ENCODE measurements around the gene MYH7B. TPM values are rescaled to one million over a fixed set of nuclear protein-coding genes. Genes with fewer than 3 reads are reported as not detected.

Gene MYH7B
- total RNA-seq, 2 donors from 2014 or later = 0.69 to 1.5 TPM

DNA sequence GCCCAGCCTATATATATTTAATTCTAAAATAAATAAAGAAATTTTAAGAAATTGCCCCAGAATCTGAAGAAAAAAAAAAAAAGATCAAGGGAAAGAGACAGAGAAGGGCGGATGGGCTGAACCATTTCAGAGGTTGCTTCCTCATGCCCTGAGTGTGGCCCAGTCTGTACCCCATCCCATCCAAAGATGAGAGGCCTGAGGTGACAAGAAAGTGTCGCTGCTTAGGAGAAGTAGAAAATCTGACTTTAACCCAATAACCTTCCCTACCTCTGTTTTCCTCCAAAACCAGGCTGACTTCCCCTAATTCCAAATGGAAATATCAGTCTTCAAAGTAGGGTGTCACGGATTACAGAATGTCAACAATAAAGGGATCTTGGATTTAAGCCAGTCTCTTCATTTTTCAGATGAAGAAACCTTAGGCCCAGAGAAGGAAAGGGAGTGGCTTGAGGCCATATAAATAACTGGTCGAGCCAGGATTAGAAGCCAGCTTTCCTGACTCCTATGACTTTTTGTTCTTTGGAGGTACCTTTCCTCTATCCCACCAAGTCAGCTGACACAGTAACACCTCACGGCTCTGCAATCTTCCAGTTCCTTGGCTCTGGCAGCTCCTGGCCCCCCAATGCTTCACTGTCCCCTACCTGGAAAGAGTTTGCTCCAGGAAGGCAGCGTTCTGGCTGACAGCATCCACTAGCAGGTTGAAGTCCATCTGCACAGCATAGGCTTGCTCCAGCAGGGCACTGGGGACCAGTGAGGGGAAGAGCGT lies 10.2 kb upstream of the MYH7B start:
- H3K36me3 ChIP-seq = peaks cover 4% of the 10 kb centered on the region
- DNase-seq = peak; percentile 62
- no peaks in the 10 kb centered on the region for H3K27me3 ChIP-seq
- TF ChIP-seq, protein P1, sequence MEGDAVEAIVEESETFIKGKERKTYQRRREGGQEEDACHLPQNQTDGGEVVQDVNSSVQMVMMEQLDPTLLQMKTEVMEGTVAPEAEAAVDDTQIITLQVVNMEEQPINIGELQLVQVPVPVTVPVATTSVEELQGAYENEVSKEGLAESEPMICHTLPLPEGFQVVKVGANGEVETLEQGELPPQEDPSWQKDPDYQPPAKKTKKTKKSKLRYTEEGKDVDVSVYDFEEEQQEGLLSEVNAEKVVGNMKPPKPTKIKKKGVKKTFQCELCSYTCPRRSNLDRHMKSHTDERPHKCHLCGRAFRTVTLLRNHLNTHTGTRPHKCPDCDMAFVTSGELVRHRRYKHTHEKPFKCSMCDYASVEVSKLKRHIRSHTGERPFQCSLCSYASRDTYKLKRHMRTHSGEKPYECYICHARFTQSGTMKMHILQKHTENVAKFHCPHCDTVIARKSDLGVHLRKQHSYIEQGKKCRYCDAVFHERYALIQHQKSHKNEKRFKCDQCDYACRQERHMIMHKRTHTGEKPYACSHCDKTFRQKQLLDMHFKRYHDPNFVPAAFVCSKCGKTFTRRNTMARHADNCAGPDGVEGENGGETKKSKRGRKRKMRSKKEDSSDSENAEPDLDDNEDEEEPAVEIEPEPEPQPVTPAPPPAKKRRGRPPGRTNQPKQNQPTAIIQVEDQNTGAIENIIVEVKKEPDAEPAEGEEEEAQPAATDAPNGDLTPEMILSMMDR (IDR thresholded peaks at IDR 0.05) = no peak
- H3K4me3 ChIP-seq = no peak overlapping the region
- no peaks in the 10 kb centered on the region for H3K9me3 ChIP-seq
- H3K27ac ChIP-seq = peak overlapping the region; percentile 82
- no peaks in the 10 kb centered on the region for H3K4me1 ChIP-seq
- intact Hi-C loops (cut with DNase I) = no loop called here
- peak overlapping the region in 1 of 2 donors; percentile 71 for H3K9ac ChIP-seq (ENCODE audit: low read depth in 2 of 2, low read length in 2 of 2)

DNA sequence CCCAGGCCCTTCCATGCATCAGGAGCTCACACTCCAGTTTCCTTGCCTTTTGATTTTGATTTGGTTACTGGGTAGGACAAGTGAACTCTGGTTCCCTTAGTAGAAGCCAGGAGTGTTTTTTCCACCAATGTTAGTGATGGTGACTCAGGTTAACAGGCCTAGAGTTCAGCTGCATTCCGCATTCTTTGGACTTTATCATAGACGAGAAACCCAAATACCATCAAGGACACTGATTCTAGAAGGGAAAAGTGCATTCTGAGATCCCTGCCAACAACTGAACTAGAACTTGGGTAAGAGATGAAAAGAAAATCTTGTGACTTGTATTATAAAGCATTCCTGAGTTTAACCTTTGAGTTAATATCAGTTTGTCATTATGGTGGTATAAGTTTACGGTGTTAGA lies 9.0 kb upstream of the MYH7B start:
- intact Hi-C loops (cut with DNase I) = no loop called here
- Histone ChIP-seq H3K27ac (peak overlapping the region; percentile 82), H3K4me1 (no peaks in the 10 kb centered on the region), H3K36me3 (peaks cover 4% of the 10 kb centered on the region), H3K4me3 (no peak overlapping the region), H3K9ac (ENCODE audit: low read depth in 2 of 2, low read length in 2 of 2) (peak overlapping the region in 1 of 2 donors; percentile 71), H3K27me3 (no peaks in the 10 kb centered on the region), H3K9me3 (no peaks in the 10 kb centered on the region)
- DNase-seq = no peak
- TF ChIP-seq, protein P1 (IDR thresholded peaks at IDR 0.05) = no peak

- Histone ChIP-seq H3K36me3 (peaks cover 1% of the 10 kb centered on the region), H3K9ac (ENCODE audit: low read depth in 2 of 2, low read length in 2 of 2) (no peak overlapping the region), H3K27me3 (no peaks in the 10 kb centered on the region), H3K4me3 (no peak overlapping the region), H3K9me3 (no peaks in the 10 kb centered on the region), H3K4me1 (no peaks in the 10 kb centered on the region), H3K27ac (no peak overlapping the region)
- no peak for DNase-seq
- TF ChIP-seq, protein P1 (IDR thresholded peaks at IDR 0.05) = no peak
- intact Hi-C loops (cut with DNase I) = no loop called here
Measured at GRCh38 chr20:34947336-34947735, 8.3 kb upstream of the MYH7B start.

DNA sequence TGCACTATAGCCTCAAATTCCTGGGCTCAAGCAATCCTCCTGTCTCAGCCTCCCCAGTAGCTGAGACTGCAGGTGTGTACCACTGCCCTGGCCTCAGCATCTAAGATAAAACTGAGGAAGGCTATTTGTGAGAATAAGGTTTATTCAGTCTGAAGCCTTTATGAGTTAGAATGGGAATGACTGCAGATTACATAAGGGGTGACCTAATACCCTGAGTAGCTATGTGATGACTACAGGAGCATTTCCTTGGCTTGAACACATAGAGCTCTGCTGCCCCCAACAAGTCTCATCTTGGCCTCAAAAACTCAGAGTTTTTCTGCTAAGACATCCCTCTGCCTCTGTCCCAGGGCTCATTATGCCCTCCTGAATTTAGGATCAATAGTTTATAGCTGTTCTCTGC lies 7.6 kb upstream of the MYH7B start:
- intact Hi-C loops (cut with DNase I) = no loop called here
- H3K9ac ChIP-seq (ENCODE audit: low read depth in 2 of 2, low read length in 2 of 2) = no peak overlapping the region
- H3K4me1 ChIP-seq = no peaks in the 10 kb centered on the region
- no peaks in the 10 kb centered on the region for H3K27me3 ChIP-seq
- H3K4me3 ChIP-seq = no peak overlapping the region
- H3K9me3 ChIP-seq = no peaks in the 10 kb centered on the region
- no peaks in the 10 kb centered on the region for H3K36me3 ChIP-seq
- H3K27ac ChIP-seq = no peak overlapping the region
- no peak for DNase-seq
- TF ChIP-seq, protein P1 (IDR thresholded peaks at IDR 0.05) = no peak

GRCh38 chr20:34949120-34949519 lies 6.5 kb upstream of the MYH7B start:
- Histone ChIP-seq H3K36me3 (no peaks in the 10 kb centered on the region), H3K27ac (peak overlapping the region; percentile 27), H3K27me3 (no peaks in the 10 kb centered on the region), H3K9ac (ENCODE audit: low read depth in 2 of 2, low read length in 2 of 2) (peak overlapping the region in 1 of 2 donors; percentile 44), H3K4me1 (no peaks in the 10 kb centered on the region), H3K4me3 (no peak overlapping the region), H3K9me3 (no peaks in the 10 kb centered on the region)
- TF ChIP-seq, protein P1 (IDR thresholded peaks at IDR 0.05) = no peak
- DNase-seq = peak; percentile 60
- intact Hi-C loops (cut with DNase I) = no loop called here
